Erythroblast (primary cell): Measurements from ENCODE around the gene KIAA0753.

ENCODE experiments used
- GATA1 ChIP-seq: IDR thresholded peaks from 2 replicates; pipeline ENCODE4 v1.6.1; 2011; ENCODE audit warnings: low read depth, mild to moderate bottlenecking, control low read depth, low read length, moderate library complexity
- POLR2A ChIP-seq: IDR thresholded peaks from 2 replicates; pipeline ENCODE4 v1.6.1; 2011; ENCODE audit warnings: mild to moderate bottlenecking, low read length

DNA sequence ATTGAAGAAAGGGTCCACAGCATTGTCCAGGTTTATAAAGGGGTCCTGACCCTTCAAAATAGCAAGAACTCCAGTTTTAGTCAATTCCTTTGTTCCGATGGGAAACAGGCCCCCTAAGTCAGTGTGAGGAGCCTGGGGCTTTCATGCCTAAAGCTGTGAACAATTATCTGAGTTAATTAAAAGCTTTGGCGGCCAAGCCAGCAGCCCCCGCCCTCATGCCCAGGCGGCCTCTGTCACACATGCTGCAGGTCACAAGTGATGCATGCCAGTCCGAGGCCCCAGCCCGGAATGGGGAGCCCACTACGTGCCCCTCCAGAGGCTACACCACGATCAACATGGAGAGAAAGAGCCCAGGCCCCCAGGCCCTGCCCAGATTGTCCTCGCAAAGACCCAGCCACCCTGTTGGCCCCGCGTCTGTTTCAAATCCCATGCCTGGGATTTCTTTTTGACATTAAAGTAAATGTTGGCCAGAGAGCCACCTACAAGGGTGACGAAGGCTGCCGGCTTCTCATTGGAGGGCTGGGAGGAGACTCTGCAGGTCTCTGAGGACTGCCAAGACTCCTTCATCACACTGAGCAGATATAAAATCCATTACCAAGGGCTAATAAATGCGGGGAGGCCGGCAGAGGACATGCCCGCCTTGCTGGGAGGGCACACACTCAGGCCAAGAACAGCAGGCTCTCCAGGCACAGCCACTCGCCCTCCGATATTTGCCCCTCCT, 69.6 kb downstream of the KIAA0753 start:
- TF ChIP-seq POLR2A (no peak), GATA1 (no peak)
